HG02610 (cell line): ENCODE data around the gene TSC2.
A peak's percentile ranks its signal among the peaks of the same experiment; 100 is the strongest.

Experiments
- ATAC-seq: cut with Tn5 transposase; IDR thresholded peaks from one replicate; pipeline ENCODE4 v1.9.1; 2021; ENCODE audit warnings: mild to moderate bottlenecking, moderate library complexity; ENCODE audit not compliant: unreplicated experiment

The TSC2 gene

DNA sequence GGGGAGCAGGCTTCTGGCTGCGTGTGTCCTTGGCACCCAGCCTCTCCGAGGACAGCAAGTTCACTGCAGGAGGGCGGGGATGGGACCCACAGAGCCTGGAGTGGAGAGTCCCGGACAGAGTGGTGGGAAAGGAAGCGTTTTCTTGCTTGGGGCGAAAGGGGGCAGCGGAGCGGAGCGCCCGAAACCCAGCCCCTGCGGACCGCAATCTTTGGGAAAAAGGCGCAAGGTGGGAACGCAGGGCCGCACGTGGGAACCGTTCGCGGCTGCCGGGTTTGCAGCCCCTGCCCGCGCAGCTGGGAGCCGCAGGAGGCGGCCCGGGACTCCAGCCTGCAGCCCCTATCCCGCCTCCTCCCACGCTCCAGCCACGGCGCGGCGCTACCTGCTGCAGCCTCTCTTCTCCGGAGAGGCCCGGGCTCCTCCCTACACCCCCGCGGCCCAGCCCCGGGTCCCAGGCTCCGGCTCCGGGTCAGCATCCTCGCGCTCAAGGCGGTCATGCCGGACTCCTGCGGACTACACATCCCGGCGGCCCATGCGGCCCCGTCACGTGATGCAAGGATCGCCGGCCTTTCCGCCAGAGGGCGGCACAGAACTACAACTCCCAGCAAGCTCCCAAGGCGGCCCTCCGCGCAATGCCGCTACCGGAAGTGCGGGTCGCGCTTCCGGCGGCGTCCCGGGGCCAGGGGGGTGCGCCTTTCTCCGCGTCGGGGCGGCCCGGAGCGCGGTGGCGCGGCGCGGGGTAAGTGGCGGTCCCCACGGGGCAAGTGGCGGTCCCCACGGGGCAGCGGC lies at the start of gene TSC2, which contains the start of gene NTHL1:
Gene TSC2, plus strand, starts transcription at position 656 of the 786 bp plus-strand sequence. CDS start 631 bp downstream, outside the sequence.
Gene NTHL1, minus strand, starts transcription at position 505 of the 786 bp plus-strand sequence. Its CDS starts 11 bp downstream, at position 494.
- ATAC-seq: peak; percentile 86

DNA sequence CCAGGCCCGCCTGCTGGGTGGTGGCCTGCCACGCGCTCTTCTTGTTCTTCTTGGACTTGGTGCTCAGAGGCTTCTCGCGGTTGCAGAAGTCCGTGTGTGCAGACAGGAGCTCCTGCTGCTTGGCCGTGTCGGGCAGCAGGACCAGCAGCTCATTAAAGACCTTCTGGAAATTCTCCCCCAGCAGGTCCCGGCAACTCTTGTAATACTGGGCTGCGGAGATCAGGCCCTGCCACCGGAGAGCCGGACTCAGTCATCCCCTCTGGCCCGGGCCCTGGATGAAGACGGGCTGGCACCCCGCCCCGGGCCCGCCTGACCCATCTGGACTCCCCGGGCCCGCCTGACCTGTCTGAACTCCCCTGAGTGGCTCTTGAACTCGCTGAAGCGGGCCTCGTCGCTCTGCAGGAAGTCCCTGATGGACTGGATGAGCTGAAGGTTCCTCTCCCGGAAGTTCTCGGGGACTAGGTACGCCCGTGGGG lies 49.4 kb upstream of the TSC2 start:
- no peak for ATAC-seq

DNA sequence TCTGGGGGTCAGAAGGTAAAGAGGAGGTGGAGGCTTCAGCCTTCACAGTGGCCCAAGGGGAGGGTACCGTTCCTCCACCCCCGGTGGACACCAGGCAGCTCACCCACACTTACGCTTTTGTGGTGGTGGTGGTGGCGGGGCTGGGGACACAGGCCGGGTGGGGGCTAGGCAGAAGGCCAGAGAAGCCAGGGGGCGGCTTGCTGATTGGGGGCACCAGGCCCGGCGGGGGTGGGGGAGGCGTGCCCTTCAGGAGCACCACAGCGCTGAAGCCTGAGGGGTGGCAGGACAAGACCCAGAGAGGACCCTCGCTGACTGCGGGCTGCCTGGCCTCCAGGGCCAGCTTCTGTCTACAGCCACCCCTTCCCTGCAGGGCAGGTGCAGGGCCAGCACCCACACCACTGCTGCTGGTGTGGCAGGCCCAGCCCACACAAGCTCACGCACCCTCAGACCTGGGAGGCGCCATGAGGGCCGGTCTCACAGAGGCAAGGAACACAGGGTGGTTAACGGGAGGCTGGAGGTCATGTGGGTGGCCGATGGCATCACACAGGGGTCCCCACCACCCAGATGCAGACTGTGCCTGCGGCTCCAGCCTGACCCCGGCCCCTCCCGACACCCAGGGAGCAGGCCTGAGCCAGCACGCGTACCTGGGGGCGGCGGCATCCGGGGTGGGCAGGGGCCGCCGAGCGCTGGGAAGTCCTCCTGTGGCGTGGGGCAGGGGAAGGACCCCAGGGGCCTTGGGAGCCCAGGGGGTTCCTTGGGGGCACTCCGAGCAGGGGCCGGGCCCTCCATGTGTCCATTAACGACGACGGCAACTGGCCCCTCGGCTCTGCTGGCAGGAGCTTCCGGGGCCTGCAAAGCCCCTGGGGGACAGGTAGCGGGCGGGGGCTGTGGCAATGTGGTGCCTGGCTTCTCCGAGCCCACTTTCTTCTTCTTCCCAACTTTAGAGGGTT lies 48.7 kb upstream of the TSC2 start:
- no peak for ATAC-seq

DNA sequence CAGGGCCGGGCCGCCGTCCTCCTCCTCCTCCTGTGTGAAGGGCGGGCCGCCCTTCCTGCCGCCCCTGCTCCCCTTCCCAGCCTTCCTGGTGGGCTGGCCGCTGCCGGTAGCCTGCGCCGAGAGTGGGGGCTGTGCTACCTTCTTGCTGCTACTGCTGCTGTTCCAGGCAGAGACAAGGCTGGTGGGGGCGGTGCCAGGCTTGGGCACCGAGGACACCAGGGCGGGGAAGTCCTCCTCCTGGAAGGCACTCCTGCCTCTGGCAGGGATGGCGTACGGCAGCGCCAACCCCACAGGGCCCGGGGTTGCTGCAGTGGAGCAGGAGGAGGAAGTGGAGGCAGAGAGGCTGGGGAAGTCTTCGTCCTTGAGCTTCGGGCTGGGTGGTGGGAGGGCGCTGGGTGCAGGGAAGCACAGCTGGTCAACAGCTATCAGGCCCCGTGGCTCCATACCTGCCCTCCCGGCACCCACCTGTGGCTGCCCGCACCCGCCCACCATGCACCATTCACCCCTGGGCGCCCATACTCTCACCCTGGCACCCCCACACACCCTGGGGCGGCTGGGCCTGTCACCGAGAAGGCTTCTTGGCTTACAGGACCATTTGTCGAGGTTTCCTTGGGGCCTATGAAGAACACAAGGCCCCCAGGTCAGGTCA lies 47.8 kb upstream of the TSC2 start:
- ATAC-seq: no peak

GRCh38 chr16:2001035-2001434 lies 46.8 kb upstream of the TSC2 start:
- no peak for ATAC-seq

GRCh38 chr16:2001456-2002355 lies 46.1 kb upstream of the TSC2 start:
- no peak for ATAC-seq

DNA sequence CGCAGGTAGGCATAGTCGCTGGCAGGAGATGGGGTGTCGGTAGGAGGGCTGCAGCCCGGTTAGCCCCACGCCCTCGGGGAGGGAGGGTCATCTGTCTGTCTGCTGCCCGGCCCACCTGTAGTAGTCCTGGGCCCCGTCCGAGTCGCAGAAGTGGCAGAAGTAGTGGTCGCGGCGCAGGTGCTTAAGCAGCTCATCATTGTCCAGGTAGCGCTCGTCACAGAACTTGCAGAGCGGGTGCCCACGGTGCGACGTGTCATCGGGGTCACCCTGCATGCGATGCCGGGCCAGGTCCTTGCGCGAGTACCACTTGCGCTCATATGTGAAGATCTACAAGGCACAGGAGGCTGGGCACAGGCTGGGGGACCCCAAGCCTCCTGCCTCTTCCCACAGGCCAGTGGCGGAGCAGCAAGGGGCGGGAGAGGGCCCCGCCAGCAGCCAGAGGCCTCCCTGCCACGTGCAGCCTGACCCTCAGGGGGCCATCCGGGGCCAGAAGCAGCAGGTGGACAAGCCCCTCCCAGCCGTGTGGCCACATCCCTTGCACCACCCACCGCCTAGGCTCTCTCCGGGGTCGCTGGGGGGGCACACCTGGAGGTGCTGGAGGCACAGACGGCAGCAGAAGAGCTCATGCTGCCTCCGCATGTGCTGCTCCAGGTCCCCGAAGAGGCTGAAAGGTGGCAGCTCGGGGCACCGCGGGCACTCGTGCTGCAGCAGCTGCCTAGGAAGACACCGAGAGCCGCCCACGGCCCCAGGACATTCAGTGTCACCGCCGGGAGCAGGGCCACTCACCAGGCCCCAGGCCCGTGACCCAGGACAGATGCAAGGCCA lies 45.2 kb upstream of the TSC2 start:
- no peak for ATAC-seq

DNA sequence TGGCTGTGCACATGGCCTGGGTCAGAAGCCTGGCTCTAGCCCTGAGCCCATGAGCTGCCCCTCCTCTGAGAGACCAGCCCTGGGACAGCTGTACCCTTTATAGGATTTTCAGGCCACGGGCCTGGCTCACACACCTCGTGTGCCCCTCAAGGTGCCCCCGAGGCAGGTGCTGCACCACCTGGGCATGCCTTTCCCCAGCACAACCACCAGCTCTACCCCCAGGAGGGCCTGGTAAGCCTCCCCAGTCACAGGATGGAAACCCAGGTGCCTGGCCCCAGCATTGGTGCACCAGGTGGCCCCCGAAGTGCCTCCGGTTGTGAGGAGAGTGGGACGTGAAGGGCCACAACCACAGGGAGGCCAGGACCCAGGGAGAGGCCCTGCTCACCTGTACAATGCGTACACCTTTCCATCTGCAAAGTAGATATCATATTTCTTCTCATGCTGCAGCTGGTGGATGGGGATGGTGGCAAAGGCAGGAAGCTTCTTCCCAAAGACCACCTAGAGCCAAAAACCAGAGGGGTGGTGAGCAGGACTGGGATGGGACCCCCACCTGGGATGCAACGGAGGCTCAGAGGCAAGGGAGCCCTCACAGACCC lies 44.5 kb upstream of the TSC2 start:
- no peak for ATAC-seq

- no peak for ATAC-seq
These were observed 43.8 kb upstream of the TSC2 start for GRCh38 chr16:2003827-2004641.

GRCh38 chr16:2004795-2005517 lies 42.8 kb upstream of the TSC2 start:
- ATAC-seq: no peak

- no peak for ATAC-seq
These were observed 42.1 kb upstream of the TSC2 start for GRCh38 chr16:2005646-2006045.

DNA sequence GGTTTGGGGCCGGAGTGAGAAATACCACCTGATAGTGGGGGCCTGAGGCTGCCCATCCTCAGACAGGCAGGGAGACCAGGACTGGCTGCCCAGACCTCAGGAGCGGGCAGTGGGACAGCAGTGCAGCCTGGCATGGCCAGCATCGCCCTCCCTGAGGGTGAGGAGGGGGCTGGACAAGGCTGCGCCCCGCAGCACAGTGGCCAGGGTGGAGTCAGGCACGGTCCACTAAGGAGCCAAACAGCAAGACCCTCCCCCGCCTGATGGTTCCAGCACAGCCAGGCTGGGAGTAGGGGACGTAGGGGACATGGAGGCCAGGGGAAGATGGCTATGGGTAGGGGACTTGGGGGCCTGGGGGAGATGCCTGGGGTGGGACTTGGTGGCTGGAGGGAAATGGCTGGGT lies 41.5 kb upstream of the TSC2 start:
- ATAC-seq: no peak

GRCh38 chr16:2007081-2007836 lies 40.5 kb upstream of the TSC2 start:
- no peak for ATAC-seq

DNA sequence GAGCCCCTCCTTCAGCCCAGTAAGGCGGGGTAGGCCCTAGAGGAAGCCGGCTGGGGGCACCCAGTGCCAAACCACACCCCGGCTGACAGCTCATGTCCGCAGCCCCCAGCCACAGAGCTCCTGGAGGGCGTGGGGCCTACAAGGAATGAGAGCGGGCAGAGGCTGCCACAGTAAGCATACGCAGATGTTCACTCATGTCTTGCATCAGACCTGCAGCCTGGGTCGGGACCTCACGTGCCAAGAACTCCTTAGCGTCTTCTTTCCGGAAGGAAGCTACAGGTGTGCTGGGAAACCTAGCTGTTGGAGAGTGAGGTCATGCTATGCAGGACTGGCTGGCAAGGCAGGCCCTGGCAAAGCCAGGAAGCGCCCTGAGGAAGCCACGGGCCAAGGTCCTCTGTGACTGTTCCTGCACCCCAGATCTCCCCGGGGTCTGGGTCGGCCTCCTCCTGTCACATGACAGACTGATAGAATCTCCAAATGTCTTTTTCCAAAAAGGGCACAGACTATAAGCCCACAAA lies 39.7 kb upstream of the TSC2 start:
- no peak for ATAC-seq

- ATAC-seq: no peak
These were observed 39.1 kb upstream of the TSC2 start for GRCh38 chr16:2008631-2009163.

DNA sequence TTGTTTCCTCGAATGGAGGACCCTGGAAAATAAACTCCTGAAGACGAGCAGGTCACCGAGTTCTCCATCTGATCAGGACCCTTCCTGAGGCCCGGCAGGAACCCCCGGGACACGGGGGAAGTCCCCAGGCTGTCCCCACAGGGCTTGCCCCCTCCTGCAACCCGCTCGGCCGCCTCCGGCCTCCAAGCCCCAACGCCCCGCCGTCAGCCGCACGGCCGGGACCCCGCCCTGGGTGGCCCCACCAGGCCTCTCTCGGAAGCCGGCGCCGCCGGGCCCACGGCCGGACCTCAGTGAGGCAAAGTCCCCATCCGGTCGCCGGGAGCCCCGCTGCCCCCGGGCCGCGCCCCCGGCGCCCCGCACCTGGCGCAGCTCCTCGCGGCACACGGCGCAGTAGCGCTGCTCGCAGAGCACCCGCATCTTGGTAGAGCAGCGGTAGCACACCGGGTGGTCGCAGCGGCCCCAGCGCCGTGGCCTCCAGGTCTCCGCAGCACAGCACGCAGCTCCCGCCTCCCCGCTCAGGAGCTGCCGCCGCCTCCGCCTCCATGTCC lies 38.5 kb upstream of the TSC2 start:
- ATAC-seq: peak; percentile 23
